Keratinocyte (primary cell): ENCODE results near the gene TTC1. TPM values are rescaled to one million over a fixed set of nuclear protein-coding genes. Genes with fewer than 3 reads are reported as not detected.

ENCODE experiments used
- DNase-seq: peaks from one replicate; pipeline ENCODE4 v3.0.0-alpha.2; 2011; ENCODE audit warnings: low read depth, missing footprints, low spot score
- FAIRE-seq: peaks from 2 replicates; lab custom pipeline; 2011; peaks lifted over from hg19 to GRCh38; lab: Jason Lieb, UNC
- H2AFZ ChIP-seq: 2 replicates; pipeline ENCODE4 v1.6.0; 2012; ENCODE audit warnings: low read length, control low read depth, inconsistent platforms; ENCODE audit not compliant: control insufficient read depth
- H3K27ac ChIP-seq: 2 replicates; pipeline ENCODE4 v1.5.1; 2011; ENCODE audit warnings: low read length; ENCODE audit not compliant: control insufficient read depth, insufficient read depth
- H3K27me3 ChIP-seq: 3 replicates; pipeline ENCODE4 v1.6.0; 2011; ENCODE audit warnings: low read length; ENCODE audit not compliant: control insufficient read depth, insufficient read depth; ENCODE audit errors: extremely low read depth
- H3K36me3 ChIP-seq, 2 experiments: 2 replicates in 1 of 2; 3 replicates in 1 of 2; pipeline ENCODE4 v1.5.1; 2011; ENCODE audit warnings: low read length in 2 of 2, mild to moderate bottlenecking in 1 of 2; ENCODE audit not compliant: control insufficient read depth in 2 of 2, insufficient read depth in 2 of 2; ENCODE audit errors: extremely low read depth in 1 of 2
- H3K4me1 ChIP-seq: 3 replicates; pipeline ENCODE4 v1.5.1; 2011; ENCODE audit warnings: low read length; ENCODE audit not compliant: control insufficient read depth, insufficient read depth; ENCODE audit errors: extremely low read depth
- H3K4me2 ChIP-seq: 3 replicates; pipeline ENCODE4 v1.6.0; 2011; ENCODE audit warnings: low read depth, low read length; ENCODE audit not compliant: control insufficient read depth, insufficient read depth; ENCODE audit errors: extremely low read depth
- H3K4me3 ChIP-seq, 3 experiments: fragments of 200-600 bp in 1 of 3; sonication (generic) in 1 of 3; 2 replicates in 2 of 3; 3 replicates in 1 of 3; pipeline ENCODE4 v1.5.1; 2011 to 2016; ENCODE audit warnings: low read length in 3 of 3, mild to moderate bottlenecking in 3 of 3, control low read depth in 2 of 3, inconsistent platforms in 1 of 3, low read depth in 1 of 3, mixed read lengths in 1 of 3, mixed run types in 1 of 3, moderate library complexity in 1 of 3; ENCODE audit not compliant: control insufficient read depth in 2 of 3, insufficient read depth in 2 of 3; ENCODE audit errors: extremely low read depth in 1 of 3
- H3K79me2 ChIP-seq: 2 replicates; pipeline ENCODE4 v1.6.0; 2012; ENCODE audit warnings: low read length; ENCODE audit not compliant: control insufficient read depth, insufficient read depth
- H3K9ac ChIP-seq: 3 replicates; pipeline ENCODE4 v1.6.0; 2011; ENCODE audit warnings: low read length; ENCODE audit not compliant: control insufficient read depth, insufficient read depth; ENCODE audit errors: extremely low read depth
- H3K9me1 ChIP-seq: 3 replicates; pipeline ENCODE4 v1.6.0; 2011; ENCODE audit warnings: low read length; ENCODE audit not compliant: control insufficient read depth, insufficient read depth; ENCODE audit errors: extremely low read depth
- H3K9me3 ChIP-seq: 2 replicates; pipeline ENCODE4 v1.5.1; 2012; ENCODE audit warnings: low read depth, low read length; ENCODE audit not compliant: control insufficient read depth
- H4K20me1 ChIP-seq: 3 replicates; pipeline ENCODE4 v1.6.0; 2011; ENCODE audit warnings: low read length; ENCODE audit not compliant: control insufficient read depth, insufficient read depth; ENCODE audit errors: extremely low read depth
- EZH2 ChIP-seq: IDR thresholded peaks from one replicate; pipeline ENCODE4 v1.6.1; 2012; ENCODE audit warnings: inconsistent platforms, mild to moderate bottlenecking, low read length, moderate library complexity
- dilution Hi-C: fragments of 300-500 bp; cut with MboI; formaldehyde crosslinking; loops from one replicate; pipeline ENCODE4 v1.7.0; 2020; ENCODE audit warnings: low sequenced_read_pairs; ENCODE audit not compliant: extremely low pct_ligation_motif_present
- polyA plus RNA-seq, 5 experiments: library from polyadenylated mRNA; depleted of rRNA in 3 of 5; stranded (reverse) in 3 of 5; stranded (forward) in 1 of 5; unstranded in 1 of 5; fragments of >200 nt; gene quantifications; 1 replicate in 1 of 5; 2 replicates in 3 of 5; 3 replicates in 1 of 5; pipeline versions ENCODE4 v1.2.1 to v1.2.3, GENCODE V29; 2011 to 2012; ENCODE audit warnings: missing spikeins in 2 of 5, low read depth in 1 of 5, low replicate concordance in 1 of 5
- TF ChIP-seq, protein P1 (sequence below), 3 experiments: IDR thresholded peaks in 1 of 3; conservative IDR thresholded peaks in 1 of 3; optimal IDR thresholded peaks in 1 of 3; 2 replicates in 2 of 3; 3 replicates in 1 of 3; pipeline versions ENCODE3 to v1.5.1; 2011; ENCODE audit warnings: low read length in 3 of 3, mild to moderate bottlenecking in 3 of 3, moderate library complexity in 2 of 3, control low read depth in 1 of 3, inconsistent platforms in 1 of 3; ENCODE audit not compliant: insufficient read depth in 2 of 3; ENCODE audit errors: extremely low read depth in 1 of 3

TTC1 gene
- polyA plus RNA-seq, 1 donor (not counting 4 experiments of a cell fraction or from before 2014, with no cell fraction given), result 51.7 TPM

DNA sequence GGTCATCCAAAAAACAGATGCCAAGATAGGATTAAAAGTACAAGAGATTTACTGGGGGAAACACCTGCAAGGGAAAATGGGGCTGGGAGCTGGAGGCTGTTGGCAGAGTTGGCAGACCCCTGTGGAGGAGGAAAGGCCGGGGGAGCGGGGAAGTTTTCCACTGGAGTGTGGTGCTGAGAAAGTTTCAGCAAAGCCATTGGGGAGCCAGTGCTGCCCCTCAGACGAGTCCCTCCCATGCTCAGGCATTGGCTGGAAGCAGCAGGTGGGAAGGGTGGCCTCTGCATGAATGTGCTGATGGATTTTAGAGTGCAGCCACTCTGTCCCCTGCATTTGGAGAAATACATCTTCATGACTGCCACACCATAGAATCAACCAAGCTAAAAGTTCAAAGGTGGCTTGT lies 52.8 kb downstream of the TTC1 start:
- no peak overlapping the region for H3K4me2 ChIP-seq
- no peak overlapping the region for H3K27ac ChIP-seq
- H3K27me3 ChIP-seq, result no peaks in the 10 kb centered on the region
- no peak overlapping the region for H3K9ac ChIP-seq
- no peaks in the 10 kb centered on the region for H3K9me1 ChIP-seq
- no peaks in the 10 kb centered on the region for H3K79me2 ChIP-seq
- no peak for FAIRE-seq
- H2AFZ ChIP-seq, result no peak overlapping the region
- H3K9me3 ChIP-seq, result no peaks in the 10 kb centered on the region
- dilution Hi-C loops, result no loop called here
- no peak for DNase-seq
- peaks cover 0 to 7% of the 10 kb centered on the region in 2 experiments for H3K36me3 ChIP-seq
- H3K4me3 ChIP-seq, result no peak overlapping the region
- peaks cover 33% of the 10 kb centered on the region for H3K4me1 ChIP-seq
- no peaks in the 10 kb centered on the region for H4K20me1 ChIP-seq
- TF ChIP-seq, protein P1, sequence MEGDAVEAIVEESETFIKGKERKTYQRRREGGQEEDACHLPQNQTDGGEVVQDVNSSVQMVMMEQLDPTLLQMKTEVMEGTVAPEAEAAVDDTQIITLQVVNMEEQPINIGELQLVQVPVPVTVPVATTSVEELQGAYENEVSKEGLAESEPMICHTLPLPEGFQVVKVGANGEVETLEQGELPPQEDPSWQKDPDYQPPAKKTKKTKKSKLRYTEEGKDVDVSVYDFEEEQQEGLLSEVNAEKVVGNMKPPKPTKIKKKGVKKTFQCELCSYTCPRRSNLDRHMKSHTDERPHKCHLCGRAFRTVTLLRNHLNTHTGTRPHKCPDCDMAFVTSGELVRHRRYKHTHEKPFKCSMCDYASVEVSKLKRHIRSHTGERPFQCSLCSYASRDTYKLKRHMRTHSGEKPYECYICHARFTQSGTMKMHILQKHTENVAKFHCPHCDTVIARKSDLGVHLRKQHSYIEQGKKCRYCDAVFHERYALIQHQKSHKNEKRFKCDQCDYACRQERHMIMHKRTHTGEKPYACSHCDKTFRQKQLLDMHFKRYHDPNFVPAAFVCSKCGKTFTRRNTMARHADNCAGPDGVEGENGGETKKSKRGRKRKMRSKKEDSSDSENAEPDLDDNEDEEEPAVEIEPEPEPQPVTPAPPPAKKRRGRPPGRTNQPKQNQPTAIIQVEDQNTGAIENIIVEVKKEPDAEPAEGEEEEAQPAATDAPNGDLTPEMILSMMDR (optimal IDR thresholded peaks at IDR 0.05 in 1 of 3, IDR thresholded peaks at IDR 0.05 in 1 of 3, conservative IDR thresholded peaks at IDR 0.05 in 1 of 3; ENCODE audit: extremely low read depth in 1 of 3, insufficient read depth in 2 of 3, low read length in 3 of 3), result no peak

DNA sequence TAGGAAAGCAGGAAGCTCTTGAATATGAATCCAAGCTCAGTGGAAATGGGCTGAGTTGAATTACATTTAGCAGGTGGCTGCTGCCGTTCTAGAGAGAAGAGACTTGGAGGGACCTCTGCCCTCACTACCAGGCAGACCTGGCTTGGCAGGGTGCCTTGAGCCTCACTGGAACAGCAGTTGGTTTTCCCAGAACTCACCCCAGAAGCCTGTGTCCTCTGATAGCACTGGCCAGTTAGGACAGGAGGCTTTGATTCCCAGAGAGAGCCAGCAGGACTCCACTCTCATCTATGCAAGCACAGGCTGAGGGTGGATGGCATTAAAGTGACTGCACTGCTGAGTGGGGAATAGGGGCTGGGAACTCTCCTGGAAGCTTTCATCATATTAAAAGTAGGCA lies 55.5 kb downstream of the TTC1 start:
- no peak overlapping the region for H3K9ac ChIP-seq
- H4K20me1 ChIP-seq, result no peaks in the 10 kb centered on the region
- peaks cover 0 to 4% of the 10 kb centered on the region in 2 experiments for H3K36me3 ChIP-seq
- H3K4me2 ChIP-seq, result peak overlapping the region; percentile 65
- H3K9me3 ChIP-seq, result no peaks in the 10 kb centered on the region
- peak overlapping the region; percentile 72 for H3K27ac ChIP-seq
- TF ChIP-seq EZH2, result no peak
- TF ChIP-seq, protein P1 (optimal IDR thresholded peaks at IDR 0.05 in 1 of 3, IDR thresholded peaks at IDR 0.05 in 1 of 3, conservative IDR thresholded peaks at IDR 0.05 in 1 of 3; ENCODE audit: extremely low read depth in 1 of 3, insufficient read depth in 2 of 3, low read length in 3 of 3), result no peak
- no peak for DNase-seq
- H3K27me3 ChIP-seq, result no peaks in the 10 kb centered on the region
- no peaks in the 10 kb centered on the region for H3K9me1 ChIP-seq
- dilution Hi-C loops, result no loop called here
- no peaks in the 10 kb centered on the region for H3K79me2 ChIP-seq
- peaks cover 33% of the 10 kb centered on the region for H3K4me1 ChIP-seq
- H3K4me3 ChIP-seq, result no peak overlapping the region
- FAIRE-seq, result no peak
- no peak overlapping the region for H2AFZ ChIP-seq
